HG02798 (cell line): ENCODE data around the gene RAD51.

Source experiments
- ATAC-seq: cut with Tn5 transposase; IDR thresholded peaks from one replicate; pipeline ENCODE4 v1.9.1; 2021; ENCODE audit warnings: mild to moderate bottlenecking; ENCODE audit not compliant: unreplicated experiment, poor library complexity

RAD51 gene

DNA sequence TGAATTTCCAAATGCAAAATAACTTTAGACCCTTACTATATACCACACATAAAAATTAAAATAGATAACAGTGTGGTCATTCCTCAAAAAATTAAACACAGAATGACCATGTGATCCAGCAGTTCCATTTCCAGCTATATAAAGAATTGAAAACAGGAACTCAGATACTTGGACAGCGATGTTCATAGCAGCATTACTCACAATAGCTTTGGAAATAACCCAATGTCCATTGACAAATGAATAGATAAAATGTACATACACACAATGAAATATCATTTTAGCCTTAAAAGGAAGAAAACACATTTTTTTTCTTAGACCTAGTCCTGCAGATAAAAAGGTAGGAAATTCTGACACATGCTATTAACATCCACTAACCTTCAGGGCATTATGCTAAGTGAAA lies 26.7 kb downstream of the RAD51 start:
- no peak for ATAC-seq

DNA sequence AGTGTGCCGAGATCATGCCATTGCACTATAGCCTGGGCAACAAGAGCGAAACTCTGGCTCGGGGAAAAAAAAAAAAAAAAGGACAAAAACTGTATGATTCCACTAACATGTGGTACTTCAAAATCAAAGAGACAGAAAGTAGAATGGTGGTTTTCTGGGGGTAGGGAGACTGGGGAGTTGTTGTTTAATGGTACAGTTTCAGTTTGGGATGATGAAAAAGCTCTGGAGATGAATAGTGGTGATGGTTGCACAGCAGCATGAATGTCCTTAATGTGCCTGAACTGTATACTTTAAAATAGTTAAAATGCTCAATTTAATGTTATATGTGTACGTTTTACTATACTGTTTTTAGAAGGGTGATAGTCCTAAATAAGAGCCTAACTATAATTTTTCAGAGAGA lies 27.4 kb downstream of the RAD51 start:
- no peak for ATAC-seq

DNA sequence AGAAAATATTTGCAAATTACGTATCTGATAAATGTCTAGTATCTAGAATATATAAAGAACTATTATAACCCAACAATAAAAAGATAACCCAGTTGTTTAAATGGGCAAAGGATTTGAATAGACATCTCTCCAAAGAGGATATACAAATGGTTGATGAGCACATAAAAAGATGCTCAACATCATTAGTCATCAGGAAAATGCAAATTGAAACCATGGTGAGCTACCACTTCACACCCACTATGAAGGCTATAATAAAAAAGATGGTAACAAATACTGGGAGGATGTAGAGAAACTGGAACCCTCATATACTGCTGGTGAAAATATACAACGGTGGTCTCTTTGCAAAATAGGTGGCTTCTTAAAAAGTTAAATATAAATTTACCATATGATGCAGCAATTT lies 28.0 kb downstream of the RAD51 start:
- ATAC-seq: no peak

DNA sequence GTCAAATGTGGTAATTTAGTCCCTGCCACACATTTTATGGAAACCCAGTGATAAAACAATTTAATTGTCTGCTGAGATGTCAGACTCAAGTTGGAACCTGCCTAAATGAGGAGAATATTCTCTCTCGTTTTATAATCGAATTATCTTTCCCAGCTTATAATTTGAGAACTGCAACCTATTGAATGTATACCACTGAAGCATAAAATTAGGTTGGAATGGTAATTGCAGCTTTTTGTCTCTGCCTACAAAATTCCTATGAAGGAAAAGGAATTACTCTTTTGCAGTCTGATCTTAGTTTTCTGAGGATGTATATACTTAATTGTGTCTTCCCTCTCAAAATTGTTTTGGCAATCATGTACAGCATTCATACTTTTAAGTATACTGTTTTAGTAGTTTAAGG lies 28.9 kb downstream of the RAD51 start:
- ATAC-seq: no peak

DNA sequence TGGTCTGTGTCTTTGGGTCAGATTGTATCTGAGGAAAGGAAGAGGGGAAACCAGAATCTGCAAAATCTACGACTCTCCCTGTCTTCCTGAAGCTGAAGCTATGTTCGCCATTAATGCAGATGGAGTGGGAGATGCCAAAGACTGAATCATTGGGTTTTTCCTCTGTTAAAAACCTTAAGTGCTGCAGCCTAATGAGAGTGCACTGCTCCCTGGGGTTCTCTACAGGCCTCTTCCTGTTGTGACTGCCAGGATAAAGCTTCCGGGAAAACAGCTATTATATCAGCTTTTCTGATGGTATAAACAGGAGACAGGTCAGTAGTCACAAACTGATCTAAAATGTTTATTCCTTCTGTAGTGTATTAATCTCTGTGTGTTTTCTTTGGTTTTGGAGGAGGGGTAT lies 36.1 kb downstream of the RAD51 start:
- ATAC-seq: no peak

GRCh38 chr15:40736575-40736974 lies 41.6 kb downstream of the RAD51 start:
- no peak for ATAC-seq

DNA sequence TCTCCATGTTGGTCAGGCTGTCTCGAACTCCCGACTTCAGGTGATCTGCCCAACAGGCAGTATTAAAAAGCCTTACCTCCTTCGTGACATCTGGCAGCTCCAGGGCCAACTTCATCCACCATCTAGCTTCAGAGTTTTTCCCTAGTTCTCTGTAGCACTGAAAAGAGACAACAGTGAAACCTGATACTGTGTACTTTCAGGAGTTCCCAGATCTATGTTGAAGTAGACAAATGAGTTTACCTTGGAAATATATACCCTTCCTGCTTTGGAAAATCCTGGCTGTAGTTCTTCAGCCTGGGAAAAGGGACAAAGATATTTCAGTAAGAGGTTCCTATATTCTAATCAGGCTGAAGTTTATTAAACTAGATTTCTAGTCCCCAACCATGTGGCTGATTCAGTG lies 42.1 kb downstream of the RAD51 start:
- ATAC-seq: no peak

- no peak for ATAC-seq
Observed at GRCh38 chr15:40739047-40739446, 44.1 kb downstream of the RAD51 start.

GRCh38 chr15:40739854-40740253 lies 44.9 kb downstream of the RAD51 start:
- ATAC-seq: no peak

DNA sequence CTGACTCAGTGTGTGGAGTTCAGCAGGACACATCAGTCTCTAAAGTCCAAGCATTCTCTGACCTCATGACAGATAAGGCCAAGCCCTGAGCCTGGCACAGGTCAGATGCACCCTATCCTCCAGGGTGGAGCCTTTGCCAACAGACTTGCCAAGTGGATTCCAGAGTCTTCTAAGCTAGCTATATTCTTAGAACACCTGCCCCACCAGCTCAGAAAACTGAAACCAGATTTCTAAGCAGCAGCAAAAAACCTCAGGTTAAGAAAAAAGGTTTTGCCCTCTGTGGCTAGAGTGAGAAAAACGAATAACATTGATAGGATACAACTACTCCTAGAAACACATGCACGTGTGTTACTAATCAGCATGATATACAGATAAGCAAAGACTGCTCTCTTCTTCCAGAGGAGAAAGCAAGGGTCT lies 48.5 kb downstream of the RAD51 start:
- ATAC-seq: peak; percentile 20

DNA sequence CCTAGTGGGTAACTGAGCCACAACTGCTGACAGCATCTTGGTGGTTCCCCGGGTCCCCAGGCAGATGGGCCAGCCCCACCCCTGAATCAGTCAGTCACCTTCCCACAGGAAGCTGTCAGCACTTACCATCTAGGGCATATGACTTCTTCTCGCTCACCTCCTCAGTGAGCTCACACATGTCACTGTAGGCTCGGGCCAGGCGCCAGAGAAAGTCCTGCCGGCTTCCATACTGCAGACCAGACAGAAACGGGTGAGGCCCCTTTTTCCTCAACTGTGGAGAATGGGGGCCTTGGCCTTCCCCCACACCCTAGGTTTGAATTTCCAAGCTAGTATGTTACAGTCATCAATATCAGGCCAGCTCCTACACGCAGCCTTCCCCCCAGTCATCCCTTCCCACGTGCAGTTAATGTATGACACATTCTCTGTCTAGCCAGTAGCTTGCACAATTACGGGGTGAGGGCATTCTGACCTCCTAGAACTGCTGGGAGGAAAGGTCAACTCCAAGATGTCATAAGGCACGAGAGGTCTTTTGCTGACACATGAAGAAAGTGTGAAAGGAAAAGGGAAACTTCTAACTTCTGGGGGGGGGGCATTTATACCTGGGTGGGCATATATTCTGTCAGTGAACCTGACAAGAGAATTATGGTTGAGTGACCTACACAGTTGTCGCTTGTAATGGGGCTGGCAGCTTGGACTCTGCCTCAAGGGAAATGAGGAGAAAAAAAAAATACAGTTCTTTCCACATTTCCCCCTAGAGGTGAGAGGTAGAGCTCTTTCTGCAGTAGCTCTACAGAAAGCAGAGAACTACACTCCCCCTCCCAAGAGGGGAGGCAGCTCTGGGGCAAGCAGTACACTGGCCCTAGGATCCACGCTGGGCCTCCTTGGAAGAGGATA lies 49.2 kb downstream of the RAD51 start:
- ATAC-seq: peak; percentile 77

- no peak for ATAC-seq
Observed at GRCh38 chr15:40744815-40745152, 49.8 kb downstream of the RAD51 start.

GRCh38 chr15:40746916-40747418 lies 52.0 kb downstream of the RAD51 start:
- no peak for ATAC-seq

GRCh38 chr15:40747685-40748631 lies 53.0 kb downstream of the RAD51 start:
- no peak for ATAC-seq

DNA sequence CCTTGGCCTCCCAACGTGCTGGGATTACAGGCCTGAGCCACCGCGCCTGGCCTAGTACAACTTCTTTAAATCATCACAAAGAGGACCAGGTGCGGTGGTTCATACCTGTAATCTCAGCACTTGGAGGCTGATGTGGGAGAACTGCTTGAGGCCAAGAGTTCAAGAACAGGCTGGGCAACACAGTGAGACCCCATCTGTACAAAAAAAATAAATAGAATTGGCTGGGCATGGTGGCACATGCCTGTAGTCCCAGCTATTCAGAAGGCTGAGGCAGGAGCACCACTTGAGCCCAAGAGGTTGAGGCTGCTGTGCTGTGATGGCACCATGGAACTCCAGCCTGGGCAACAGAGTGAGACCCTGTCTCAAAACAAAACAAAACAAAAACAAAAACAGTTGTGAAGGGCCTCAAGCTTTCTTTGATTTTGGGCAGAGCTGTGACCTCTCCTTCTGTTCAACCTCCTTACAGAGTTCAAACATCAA lies 54.2 kb downstream of the RAD51 start:
- ATAC-seq: no peak

GRCh38 chr15:40750885-40751284 lies 55.9 kb downstream of the RAD51 start:
- ATAC-seq: no peak

- no peak for ATAC-seq
Observed at GRCh38 chr15:40751745-40752144, 56.8 kb downstream of the RAD51 start.

DNA sequence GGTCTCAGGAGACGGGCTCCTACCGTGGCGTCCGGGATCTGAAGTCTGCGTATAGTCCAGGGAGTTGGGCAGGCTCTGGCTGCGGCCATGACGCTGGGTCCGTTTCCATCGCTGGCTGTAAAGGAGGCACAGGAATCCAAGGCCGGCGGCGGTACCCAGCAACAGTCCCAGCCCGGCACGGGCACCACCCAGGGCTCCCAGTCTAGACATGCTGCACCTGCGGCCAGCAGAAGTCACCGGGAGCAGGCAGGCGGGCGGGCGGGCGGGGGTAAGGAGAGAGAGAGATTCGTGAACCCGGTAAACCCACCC lies 59.6 kb downstream of the RAD51 start:
- ATAC-seq: peak; percentile 3

DNA sequence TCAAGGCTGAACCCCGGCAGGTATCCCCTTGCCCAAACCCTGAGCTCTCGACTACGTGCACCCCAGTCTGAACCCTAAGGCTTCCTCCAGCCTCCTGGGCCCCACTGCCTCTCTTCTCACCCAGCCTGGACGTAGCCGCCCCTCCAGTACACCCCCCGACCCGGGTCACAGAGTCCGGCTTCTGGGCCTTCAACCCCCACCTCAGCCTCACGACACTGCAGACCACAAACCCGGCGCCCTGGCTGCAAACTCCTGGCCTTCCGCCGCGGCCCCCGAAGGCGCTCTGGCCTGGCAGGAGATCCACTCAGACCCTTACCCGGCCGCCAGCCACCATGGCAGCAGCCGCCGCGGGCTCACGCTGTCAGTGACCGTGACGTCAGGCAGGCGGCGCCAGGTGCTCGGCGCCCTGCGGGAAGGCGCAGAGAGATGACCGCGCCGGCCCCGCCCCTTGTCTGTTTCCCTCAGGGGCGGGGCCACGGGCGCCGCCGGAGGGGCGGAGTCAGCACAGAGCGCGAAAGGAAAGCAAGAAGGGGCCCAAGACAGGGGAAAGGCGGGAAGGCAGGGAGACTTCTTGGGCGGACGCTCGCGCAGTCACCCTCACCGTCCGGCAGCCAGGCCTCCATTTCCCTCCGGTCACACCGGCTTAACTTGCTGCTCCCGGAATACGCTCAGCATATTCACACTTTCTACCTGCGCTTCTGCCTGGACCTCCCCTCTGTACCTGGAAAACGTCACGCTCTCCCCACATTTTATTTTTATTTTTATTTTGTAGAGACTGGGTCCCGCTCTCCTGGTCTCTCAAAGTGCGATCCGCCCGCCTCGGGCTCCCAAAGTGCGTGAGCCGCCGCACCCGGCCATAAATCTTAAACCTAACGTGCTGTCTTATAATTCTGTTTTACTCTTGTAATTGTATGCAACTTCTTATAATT lies 60.2 kb downstream of the RAD51 start, which contains the start of gene RMDN3:
Gene RMDN3 (minus strand): TSS at position 372 of the 929 bp plus-strand sequence. CDS start 471 bp downstream, outside the sequence.
- peak; percentile 88 for ATAC-seq

GRCh38 chr15:40755812-40756208 lies 60.8 kb downstream of the RAD51 start:
- no peak for ATAC-seq
